GM23338 (cell line): ENCODE data around the gene SHISAL1.

Source experiments
- CREB1 ChIP-seq: fragments of 250-450 bp; sonication (Bioruptor Pico); IDR thresholded peaks from 2 replicates; pipeline ENCODE4 v1.5.0; 2020; ENCODE audit warnings: low read depth, mild to moderate bottlenecking, moderate library complexity
- EZH2 ChIP-seq: fragments of 200-600 bp; sonication (generic); IDR thresholded peaks from one replicate; pipeline ENCODE4 v1.8.0; 2017; ENCODE audit warnings: antibody characterized with exemption, mild to moderate bottlenecking, low read depth; ENCODE audit not compliant: unreplicated experiment
- EZH2phosphoT487 ChIP-seq: fragments of 200-600 bp; sonication (generic); IDR thresholded peaks from one replicate; pipeline ENCODE4 v1.8.1; 2018; ENCODE audit warnings: antibody characterized with exemption; ENCODE audit not compliant: unreplicated experiment
- JUNB ChIP-seq: IDR thresholded peaks from one replicate; pipeline ENCODE4 v1.6.1; 2016; ENCODE audit warnings: antibody characterized with exemption; ENCODE audit not compliant: unreplicated experiment
- POLR2AphosphoS5 ChIP-seq: IDR thresholded peaks from 2 replicates; pipeline ENCODE4 v1.6.1; 2016; ENCODE audit warnings: antibody characterized with exemption, low read depth
- STAT1 ChIP-seq: IDR thresholded peaks from one replicate; pipeline ENCODE4 v1.6.1; 2016; ENCODE audit warnings: antibody characterized with exemption; ENCODE audit not compliant: unreplicated experiment
- ZNF331 ChIP-seq: fragments of 250-450 bp; sonication (Bioruptor Pico); IDR thresholded peaks from 2 replicates; pipeline ENCODE4 v1.5.0; 2020; ENCODE audit warnings: low read depth, mild to moderate bottlenecking, moderate library complexity
- TF ChIP-seq, protein P1 (sequence below), 2 experiments: fragments of 200-600 bp in 1 of 2; sonication (generic) in 1 of 2; conservative IDR thresholded peaks; 2 replicates each; pipeline versions ENCODE4 v1.5.1 to v1.6.1; 2016 to 2017; ENCODE audit warnings: antibody characterized with exemption in 2 of 2, low read depth in 2 of 2, mild to moderate bottlenecking in 2 of 2, moderate library complexity in 1 of 2
- TF ChIP-seq, protein P2 (sequence below): IDR thresholded peaks from one replicate; pipeline ENCODE4 v1.6.1; 2018; ENCODE audit warnings: antibody characterized with exemption; ENCODE audit not compliant: unreplicated experiment

DNA sequence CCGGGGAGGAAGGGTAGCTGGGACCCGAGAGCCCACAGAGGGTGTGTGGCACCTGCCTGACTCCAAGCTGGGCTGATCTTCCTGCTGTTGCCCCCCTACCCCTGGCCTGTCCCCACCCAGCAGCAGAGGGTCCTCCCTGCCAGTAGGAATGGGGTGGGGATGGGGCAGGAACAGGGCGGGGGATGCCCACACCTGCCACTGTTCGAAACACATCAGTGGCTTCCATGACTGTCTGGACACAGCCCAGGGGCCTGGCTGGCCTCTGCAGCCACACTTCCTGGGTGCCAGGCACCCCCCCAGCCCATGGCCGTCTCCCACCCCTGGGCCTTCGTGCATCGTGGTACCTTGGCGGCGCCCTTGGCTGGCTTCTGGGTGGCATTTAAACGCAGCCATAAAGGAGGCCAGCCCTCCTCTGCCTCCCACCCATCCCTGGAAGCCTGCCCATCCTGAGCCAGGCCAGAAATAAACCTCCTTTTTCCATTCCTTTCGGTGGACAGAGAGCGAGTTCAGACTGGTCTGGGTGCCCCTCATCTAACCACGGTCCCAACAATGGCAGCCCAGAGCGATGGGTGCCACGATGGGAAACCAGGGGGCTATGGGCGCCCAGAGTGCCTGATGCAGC is 745 bp upstream of the SHISAL1 start:
- TF ChIP-seq, protein P1, sequence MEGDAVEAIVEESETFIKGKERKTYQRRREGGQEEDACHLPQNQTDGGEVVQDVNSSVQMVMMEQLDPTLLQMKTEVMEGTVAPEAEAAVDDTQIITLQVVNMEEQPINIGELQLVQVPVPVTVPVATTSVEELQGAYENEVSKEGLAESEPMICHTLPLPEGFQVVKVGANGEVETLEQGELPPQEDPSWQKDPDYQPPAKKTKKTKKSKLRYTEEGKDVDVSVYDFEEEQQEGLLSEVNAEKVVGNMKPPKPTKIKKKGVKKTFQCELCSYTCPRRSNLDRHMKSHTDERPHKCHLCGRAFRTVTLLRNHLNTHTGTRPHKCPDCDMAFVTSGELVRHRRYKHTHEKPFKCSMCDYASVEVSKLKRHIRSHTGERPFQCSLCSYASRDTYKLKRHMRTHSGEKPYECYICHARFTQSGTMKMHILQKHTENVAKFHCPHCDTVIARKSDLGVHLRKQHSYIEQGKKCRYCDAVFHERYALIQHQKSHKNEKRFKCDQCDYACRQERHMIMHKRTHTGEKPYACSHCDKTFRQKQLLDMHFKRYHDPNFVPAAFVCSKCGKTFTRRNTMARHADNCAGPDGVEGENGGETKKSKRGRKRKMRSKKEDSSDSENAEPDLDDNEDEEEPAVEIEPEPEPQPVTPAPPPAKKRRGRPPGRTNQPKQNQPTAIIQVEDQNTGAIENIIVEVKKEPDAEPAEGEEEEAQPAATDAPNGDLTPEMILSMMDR (conservative IDR thresholded peaks at IDR 0.05; ENCODE audit: low read depth in 2 of 2), result no peak
- no peak for TF ChIP-seq ZNF331 (CRISPR knock-in tag)
- no peak for TF ChIP-seq EZH2
- TF ChIP-seq CREB1 (CRISPR knock-in tag), result no peak
- TF ChIP-seq EZH2phosphoT487, result no peak
- no peak for TF ChIP-seq STAT1
- TF ChIP-seq POLR2AphosphoS5, result no peak
- no peak for TF ChIP-seq JUNB
- TF ChIP-seq, protein P2, sequence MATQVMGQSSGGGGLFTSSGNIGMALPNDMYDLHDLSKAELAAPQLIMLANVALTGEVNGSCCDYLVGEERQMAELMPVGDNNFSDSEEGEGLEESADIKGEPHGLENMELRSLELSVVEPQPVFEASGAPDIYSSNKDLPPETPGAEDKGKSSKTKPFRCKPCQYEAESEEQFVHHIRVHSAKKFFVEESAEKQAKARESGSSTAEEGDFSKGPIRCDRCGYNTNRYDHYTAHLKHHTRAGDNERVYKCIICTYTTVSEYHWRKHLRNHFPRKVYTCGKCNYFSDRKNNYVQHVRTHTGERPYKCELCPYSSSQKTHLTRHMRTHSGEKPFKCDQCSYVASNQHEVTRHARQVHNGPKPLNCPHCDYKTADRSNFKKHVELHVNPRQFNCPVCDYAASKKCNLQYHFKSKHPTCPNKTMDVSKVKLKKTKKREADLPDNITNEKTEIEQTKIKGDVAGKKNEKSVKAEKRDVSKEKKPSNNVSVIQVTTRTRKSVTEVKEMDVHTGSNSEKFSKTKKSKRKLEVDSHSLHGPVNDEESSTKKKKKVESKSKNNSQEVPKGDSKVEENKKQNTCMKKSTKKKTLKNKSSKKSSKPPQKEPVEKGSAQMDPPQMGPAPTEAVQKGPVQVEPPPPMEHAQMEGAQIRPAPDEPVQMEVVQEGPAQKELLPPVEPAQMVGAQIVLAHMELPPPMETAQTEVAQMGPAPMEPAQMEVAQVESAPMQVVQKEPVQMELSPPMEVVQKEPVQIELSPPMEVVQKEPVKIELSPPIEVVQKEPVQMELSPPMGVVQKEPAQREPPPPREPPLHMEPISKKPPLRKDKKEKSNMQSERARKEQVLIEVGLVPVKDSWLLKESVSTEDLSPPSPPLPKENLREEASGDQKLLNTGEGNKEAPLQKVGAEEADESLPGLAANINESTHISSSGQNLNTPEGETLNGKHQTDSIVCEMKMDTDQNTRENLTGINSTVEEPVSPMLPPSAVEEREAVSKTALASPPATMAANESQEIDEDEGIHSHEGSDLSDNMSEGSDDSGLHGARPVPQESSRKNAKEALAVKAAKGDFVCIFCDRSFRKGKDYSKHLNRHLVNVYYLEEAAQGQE, result no peak
